PC-3 (cell line): ENCODE measurements around the gene DOCK4. TPM values are rescaled to one million over a fixed set of nuclear protein-coding genes. Genes with fewer than 3 reads are reported as not detected.

ENCODE experiments used
- ATAC-seq: fragments of 200-7000 bp; cut with Tn5 transposase; 2 replicates; pipeline ENCODE4 v1.9.1; 2020; ENCODE audit warnings: mild to moderate bottlenecking, moderate library complexity
- BruUV-seq: library from RNA; stranded (reverse); fragments of 400-500 nt; replicated peaks from 2 replicates; lab custom pipeline; 2021; lab: Mats Ljungman, UMichigan
- CTCF ChIA-PET: fragments of 300-600 bp; sonication (Branson Sonifier 250); formaldehyde crosslinking; loops from one replicate; lab custom pipeline; 2022; ENCODE audit warnings: antibody characterized with exemption; lab: Charles Lee
- POLR2A ChIA-PET: fragments of 300-600 bp; sonication (Branson Sonifier 250); formaldehyde crosslinking; loops from one replicate; lab custom pipeline; 2022; ENCODE audit warnings: antibody characterized with exemption; ENCODE audit not compliant: unreplicated experiment; lab: Charles Lee
- DNase-seq: peaks from one replicate; pipeline ENCODE4 v3.0.0-alpha.2; 2015
- H2AFZ ChIP-seq: fragments of 300-600 bp; sonication (generic); 2 replicates; pipeline ENCODE4 v1.6.0; 2016; ENCODE audit warnings: antibody characterized with exemption, low read length
- H3F3A ChIP-seq: fragments of 300-600 bp; sonication (generic); one replicate; pipeline ENCODE4 v1.6.0; 2017; ENCODE audit warnings: antibody characterized with exemption, low read length, control low read depth, mild to moderate bottlenecking; ENCODE audit not compliant: unreplicated experiment
- H3K27ac ChIP-seq: fragments of 300-600 bp; sonication (generic); 2 replicates; pipeline ENCODE4 v1.5.1; 2016; ENCODE audit warnings: mild to moderate bottlenecking, low read length
- H3K27me3 ChIP-seq: fragments of 300-600 bp; sonication (generic); 2 replicates; pipeline ENCODE4 v1.6.1; 2016; ENCODE audit warnings: low read length, mixed read lengths
- H3K36me3 ChIP-seq: fragments of 300-600 bp; sonication (generic); 2 replicates; pipeline ENCODE4 v1.6.1; 2016; ENCODE audit warnings: low read depth, mixed run types, low read length, mixed read lengths
- H3K4me1 ChIP-seq: fragments of 300-600 bp; sonication (generic); 2 replicates; pipeline ENCODE4 v1.5.1; 2016; ENCODE audit warnings: low read length; ENCODE audit not compliant: insufficient read depth
- H3K4me2 ChIP-seq: fragments of 300-600 bp; sonication (generic); 2 replicates; pipeline ENCODE4 v1.6.0; 2016; ENCODE audit warnings: low read length
- H3K4me3 ChIP-seq: fragments of 300-600 bp; sonication (generic); 2 replicates; pipeline ENCODE4 v1.5.1; 2016; ENCODE audit warnings: mild to moderate bottlenecking, low read length, mixed read lengths
- H3K79me2 ChIP-seq: fragments of 300-600 bp; sonication (generic); 2 replicates; pipeline ENCODE4 v1.6.1; 2017; ENCODE audit warnings: low read length, mixed read lengths
- H3K9ac ChIP-seq: fragments of 300-600 bp; sonication (generic); 2 replicates; pipeline ENCODE4 v1.6.0; 2016; ENCODE audit warnings: mild to moderate bottlenecking, low read length
- H3K9me2 ChIP-seq: fragments of 300-600 bp; sonication (generic); replicated peaks from 2 replicates; pipeline ENCODE4 v1.6.1; 2016; ENCODE audit warnings: mixed run types, low read length, mixed read lengths
- H3K9me3 ChIP-seq: fragments of 300-600 bp; sonication (generic); 2 replicates; pipeline ENCODE4 v1.6.1; 2016; ENCODE audit warnings: low read length, mixed read lengths
- H4K20me1 ChIP-seq: fragments of 300-600 bp; sonication (generic); 2 replicates; pipeline ENCODE4 v1.6.1; 2016; ENCODE audit warnings: low read length, mixed read lengths
- CTCF ChIP-seq: fragments of 300-600 bp; sonication (generic); conservative IDR thresholded peaks from 2 replicates; pipeline ENCODE4 v1.5.1; 2017; ENCODE audit warnings: antibody characterized with exemption, low read depth, mild to moderate bottlenecking, low read length
- EZH2 ChIP-seq: fragments of 300-600 bp; sonication (generic); IDR thresholded peaks from one replicate; pipeline ENCODE4 v1.6.1; 2017; ENCODE audit warnings: antibody characterized with exemption, mild to moderate bottlenecking, low read length; ENCODE audit not compliant: unreplicated experiment
- EZH2phosphoT487 ChIP-seq: fragments of 300-600 bp; sonication (generic); IDR thresholded peaks from 2 replicates; pipeline ENCODE4 v1.6.1; 2018; ENCODE audit warnings: mild to moderate bottlenecking, antibody characterized with exemption, low read length, borderline replicate concordance
- intact Hi-C: fragments of 100-400 bp; cut with micrococcal nuclease; formaldehyde crosslinking; loops from 2 replicates; pipeline ENCODE4 v1.9.0; 2023
- total RNA-seq: library from RNA; depleted of rRNA; stranded (reverse); fragments of >200 nt; gene quantifications from 2 replicates; pipeline ENCODE4 v1.2.3, GENCODE V29; 2014

Gene DOCK4
- total RNA-seq, 1 experiment from 2014 or later = 25.4 TPM

DNA sequence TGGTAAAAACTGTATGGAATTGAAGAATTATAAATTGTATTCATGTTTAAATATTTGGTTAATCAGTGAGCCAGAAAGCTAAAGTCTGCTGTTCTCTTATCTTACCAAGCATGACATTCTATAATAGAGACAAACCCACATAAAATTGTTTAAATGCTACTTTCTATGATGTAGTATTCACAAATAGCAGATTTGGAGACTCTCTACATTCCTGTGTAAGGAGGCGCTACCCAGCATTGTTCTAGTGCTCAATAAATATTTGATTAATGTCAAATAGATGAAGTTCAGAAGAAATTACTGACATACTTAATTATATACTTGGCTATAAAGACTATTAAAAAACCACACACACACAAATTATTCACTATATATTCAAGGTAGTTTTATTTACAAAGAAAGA, 49.8 kb downstream of the DOCK4 start:
- H3K27ac ChIP-seq = no peak overlapping the region
- peaks cover 19% of the 10 kb centered on the region for H3K4me1 ChIP-seq
- H3K4me2 ChIP-seq = no peak overlapping the region
- POLR2A ChIA-PET = interaction anchor here (0.6 kb wide), 1 partner anchor 215 kb away, joined by 5 read pairs; no protein-coding TSS in a partner anchor
- DNase-seq (no peak), ATAC-seq (no peak)
- no peak overlapping the region for H2AFZ ChIP-seq
- no peak overlapping the region for H3K4me3 ChIP-seq
- CTCF ChIA-PET = no interaction called here
- H3K9me2 ChIP-seq = no peaks in the 10 kb centered on the region
- no peaks in the 10 kb centered on the region for H3F3A ChIP-seq
- intact Hi-C loops = no loop called here
- H3K36me3 ChIP-seq = no peaks in the 10 kb centered on the region
- TF ChIP-seq EZH2 (no peak), CTCF (no peak), EZH2phosphoT487 (no peak)
- H3K79me2 ChIP-seq = peaks cover 29% of the 10 kb centered on the region
- no peak overlapping the region for H3K9ac ChIP-seq
- BruUV-seq = no TSS peak
- H3K27me3 ChIP-seq = no peaks in the 10 kb centered on the region
- no peaks in the 10 kb centered on the region for H3K9me3 ChIP-seq
- 0 out of 2 replicates have a peak, but pooled peaks cover 8% of the 10 kb centered on the region for H4K20me1 ChIP-seq

DNA sequence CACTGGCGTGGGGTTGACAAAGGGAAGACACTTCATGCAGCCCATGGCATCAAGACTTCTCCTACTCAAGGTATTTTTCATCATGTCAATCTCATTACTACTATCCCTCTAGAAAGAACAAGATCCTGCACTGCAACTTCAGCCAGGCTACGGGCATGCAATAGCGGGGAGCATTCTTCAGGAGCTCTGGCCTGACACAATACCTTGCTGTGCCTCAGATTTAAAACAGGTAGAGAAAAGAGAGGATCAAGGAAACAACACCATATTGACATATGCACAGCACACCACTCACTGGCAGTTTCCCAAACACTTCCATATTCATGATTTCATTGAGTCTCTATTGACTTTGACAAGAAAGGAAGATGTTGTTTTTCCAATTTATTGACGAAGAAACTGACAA, 51.5 kb downstream of the DOCK4 start:
- POLR2A ChIA-PET = no interaction called here
- ATAC-seq = no peak
- CTCF ChIA-PET = no interaction called here

More for the DNA sequence above, 51.5 kb downstream of the DOCK4 start:
- H3K4me1 ChIP-seq = peaks cover 6% of the 10 kb centered on the region
- no peaks in the 10 kb centered on the region for H3K9me2 ChIP-seq
- no peak overlapping the region for H3K27ac ChIP-seq
- peaks cover 38% of the 10 kb centered on the region for H3K79me2 ChIP-seq
- H2AFZ ChIP-seq = no peak overlapping the region
- BruUV-seq = no TSS peak
- no peaks in the 10 kb centered on the region for H3K36me3 ChIP-seq
- H3K4me3 ChIP-seq = no peak overlapping the region
- no peak overlapping the region for H3K9ac ChIP-seq
- no peak overlapping the region for H3K4me2 ChIP-seq
- H3K9me3 ChIP-seq = no peaks in the 10 kb centered on the region
- no peak for DNase-seq
- intact Hi-C loops = no loop called here
- TF ChIP-seq EZH2 (no peak), EZH2phosphoT487 (no peak), CTCF (no peak)
- H3F3A ChIP-seq = no peaks in the 10 kb centered on the region
- no peaks in the 10 kb centered on the region for H3K27me3 ChIP-seq
- H4K20me1 ChIP-seq = 0 out of 2 replicates have a peak, but pooled peaks cover 4% of the 10 kb centered on the region
